GM12891 (cell line): ENCODE data around the gene FSHR.

ENCODE experiments used
- POLR2A ChIP-seq: IDR thresholded peaks from 2 replicates; pipeline ENCODE4 v1.6.1; 2011; ENCODE audit warnings: low read depth, low read length, control low read depth
- POLR2AphosphoS5 ChIP-seq: IDR thresholded peaks from 2 replicates; pipeline ENCODE4 v1.6.1; 2011; ENCODE audit warnings: low read depth, low read length, control low read depth
- POU2F2 ChIP-seq: IDR thresholded peaks from 2 replicates; pipeline ENCODE4 v1.6.1; 2011; ENCODE audit warnings: low read depth, mild to moderate bottlenecking, control low read depth, low read length, moderate library complexity
- SPI1 ChIP-seq: IDR thresholded peaks from 2 replicates; pipeline ENCODE4 v1.6.1; 2011; ENCODE audit warnings: low read depth, low read length, control low read depth
- TAF1 ChIP-seq: IDR thresholded peaks from 2 replicates; pipeline ENCODE4 v1.6.1; 2011; ENCODE audit warnings: low read depth, low read length, control low read depth

GRCh38 chr2:48952614-48953013 is 201.7 kb downstream of the FSHR start:
- TF ChIP-seq POLR2AphosphoS5 = no peak
- no peak for TF ChIP-seq POU2F2
- TF ChIP-seq SPI1 = no peak
- TF ChIP-seq POLR2A = no peak
- TF ChIP-seq TAF1 = no peak
